GM21717 (cell line): Measurements from ENCODE around the gene PFDN2.

Experiments used
- ATAC-seq: cut with Tn5 transposase; IDR thresholded peaks from one replicate; pipeline ENCODE4 v1.9.1; 2021; ENCODE audit warnings: mild to moderate bottlenecking, moderate library complexity; ENCODE audit not compliant: unreplicated experiment

PFDN2 gene

GRCh38 chr1:161117759-161118581, at the start of gene PFDN2, which contains the start of gene NIT1:
Gene PFDN2, minus strand, starts transcription at chr1:161118037. Its CDS starts 11 bp downstream, at chr1:161118026.
Gene NIT1, plus strand, starts transcription at chr1:161118105. Its CDS starts 72 bp downstream, at chr1:161118177.
- peak; percentile 79 for ATAC-seq

- no peak for ATAC-seq
Observed at GRCh38 chr1:161166669-161167548, 49.1 kb upstream of the PFDN2 start.

GRCh38 chr1:161165742-161166668, 48.2 kb upstream of the PFDN2 start, which contains the start of gene PPOX:
Gene PPOX, plus strand, starts transcription at chr1:161166426. Its CDS starts 422 bp downstream, at chr1:161166848.
- ATAC-seq = peak; percentile 91

GRCh38 chr1:161164901-161165610, 47.2 kb upstream of the PFDN2 start:
- ATAC-seq = no peak

- ATAC-seq = no peak
Observed at GRCh38 chr1:161163793-161164192, 46.0 kb upstream of the PFDN2 start.

- ATAC-seq = no peak
Observed at GRCh38 chr1:161162806-161163205, 45.0 kb upstream of the PFDN2 start.

- ATAC-seq = no peak
Observed at GRCh38 chr1:161162052-161162451, 44.2 kb upstream of the PFDN2 start.

- ATAC-seq = no peak
Observed at GRCh38 chr1:161161652-161162051, 43.8 kb upstream of the PFDN2 start.

- no peak for ATAC-seq
Observed at GRCh38 chr1:161160671-161161145, 42.9 kb upstream of the PFDN2 start.

- no peak for ATAC-seq
Observed at GRCh38 chr1:161159913-161160243, 42.0 kb upstream of the PFDN2 start.

GRCh38 chr1:161159087-161159912, 41.5 kb upstream of the PFDN2 start, which contains the start of gene USP21:
Gene USP21, plus strand, starts transcription at chr1:161159500. Its CDS starts 1,141 bp downstream, at chr1:161160641.
- peak; percentile 53 for ATAC-seq

GRCh38 chr1:161158316-161159010, 40.6 kb upstream of the PFDN2 start:
- ATAC-seq = no peak

GRCh38 chr1:161157867-161158266, 40.0 kb upstream of the PFDN2 start:
- ATAC-seq = no peak

- peak; percentile 68 for ATAC-seq
Observed at GRCh38 chr1:161153682-161154337, 36.0 kb upstream of the PFDN2 start, which contains the start of gene UFC1. Gene UFC1, plus strand, starts transcription at chr1:161153978. Its CDS starts 20 bp downstream, at chr1:161153998.

- no peak for ATAC-seq
Observed at GRCh38 chr1:161153176-161153575, 35.3 kb upstream of the PFDN2 start.

GRCh38 chr1:161145832-161146231, 28.0 kb upstream of the PFDN2 start:
- no peak for ATAC-seq

GRCh38 chr1:161140755-161141400, 23.0 kb upstream of the PFDN2 start:
- no peak for ATAC-seq
